HG03442 (cell line): Measurements from ENCODE around the gene SHC4.

ENCODE experiments used
- ATAC-seq: cut with Tn5 transposase; IDR thresholded peaks from one replicate; pipeline ENCODE4 v1.9.1; 2021; ENCODE audit warnings: mild to moderate bottlenecking, moderate library complexity; ENCODE audit not compliant: unreplicated experiment

The SHC4 gene

DNA sequence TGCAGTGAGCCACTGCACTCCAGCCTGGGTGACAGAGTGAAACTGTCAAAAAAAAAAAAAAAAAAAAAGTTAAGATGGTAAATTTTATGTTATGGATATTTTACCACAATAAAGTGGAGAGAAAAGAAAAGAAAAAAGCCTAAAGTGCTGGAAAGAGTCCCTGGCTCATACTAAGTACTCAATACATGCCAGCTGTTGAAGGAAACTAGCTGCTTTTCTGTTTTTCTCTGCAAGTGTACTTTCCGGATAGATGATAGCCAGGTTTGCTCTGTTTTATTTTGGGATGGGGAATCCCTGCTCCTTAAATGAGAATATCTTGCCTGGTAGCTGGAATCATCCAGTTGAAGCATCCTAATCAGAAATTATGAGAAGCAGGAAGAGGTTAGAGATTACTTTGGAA, 74.9 kb downstream of the SHC4 start:
- ATAC-seq: no peak

DNA sequence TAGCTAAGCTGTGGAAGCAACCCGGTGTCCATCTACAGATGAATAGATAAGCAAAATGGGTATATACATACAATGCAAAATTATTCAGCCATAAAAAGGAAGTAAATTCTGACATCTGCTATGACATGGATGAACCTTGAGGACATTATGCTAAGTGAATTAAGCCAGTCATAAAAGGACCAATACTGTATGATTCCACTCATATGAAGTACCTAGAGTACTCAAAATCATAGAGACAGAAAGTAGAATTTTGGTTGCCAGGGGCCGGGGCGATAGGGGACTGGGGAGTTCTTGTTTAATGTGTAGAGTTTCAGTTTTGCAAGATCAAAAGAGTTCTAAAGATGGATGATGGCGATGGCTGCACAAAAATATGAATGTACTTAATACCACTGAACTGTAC, 75.5 kb downstream of the SHC4 start:
- no peak for ATAC-seq

DNA sequence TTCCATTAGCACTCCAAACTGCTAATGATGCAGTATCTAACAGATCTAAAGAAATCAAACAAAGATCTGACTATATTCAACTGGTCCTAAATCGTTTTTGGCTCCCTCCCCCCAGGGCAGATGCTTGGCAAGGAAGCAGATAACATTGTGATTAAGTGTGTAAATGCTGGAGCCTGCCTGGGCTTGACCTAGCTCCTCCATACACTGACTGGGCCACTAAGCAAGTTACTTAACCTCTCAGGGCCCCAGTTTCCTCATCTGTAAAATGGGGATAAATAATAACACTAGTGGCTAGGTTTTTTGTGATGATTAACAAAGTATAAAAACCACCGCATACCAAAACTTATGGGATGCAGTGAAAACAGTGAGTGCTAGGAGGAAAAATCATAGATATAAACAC, 76.6 kb downstream of the SHC4 start:
- no peak for ATAC-seq

DNA sequence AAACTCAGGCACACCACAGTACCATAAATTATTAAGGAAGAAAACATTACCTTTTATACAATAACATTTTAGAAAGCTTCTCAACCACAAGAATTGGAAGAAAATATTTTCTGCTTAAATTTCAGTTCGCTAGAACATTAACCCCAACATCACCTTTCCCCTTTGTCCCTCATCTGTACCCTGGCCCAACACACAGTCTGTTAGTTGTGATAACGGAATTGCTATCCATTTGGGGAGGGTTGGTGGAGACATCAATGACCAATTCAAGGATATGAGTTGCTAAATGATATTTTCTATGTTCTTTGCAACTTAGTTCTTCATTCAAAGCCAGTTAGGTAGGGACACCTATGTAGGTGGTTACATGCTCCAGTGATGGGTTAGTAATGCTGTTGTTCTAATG, 80.0 kb downstream of the SHC4 start:
- ATAC-seq: no peak

DNA sequence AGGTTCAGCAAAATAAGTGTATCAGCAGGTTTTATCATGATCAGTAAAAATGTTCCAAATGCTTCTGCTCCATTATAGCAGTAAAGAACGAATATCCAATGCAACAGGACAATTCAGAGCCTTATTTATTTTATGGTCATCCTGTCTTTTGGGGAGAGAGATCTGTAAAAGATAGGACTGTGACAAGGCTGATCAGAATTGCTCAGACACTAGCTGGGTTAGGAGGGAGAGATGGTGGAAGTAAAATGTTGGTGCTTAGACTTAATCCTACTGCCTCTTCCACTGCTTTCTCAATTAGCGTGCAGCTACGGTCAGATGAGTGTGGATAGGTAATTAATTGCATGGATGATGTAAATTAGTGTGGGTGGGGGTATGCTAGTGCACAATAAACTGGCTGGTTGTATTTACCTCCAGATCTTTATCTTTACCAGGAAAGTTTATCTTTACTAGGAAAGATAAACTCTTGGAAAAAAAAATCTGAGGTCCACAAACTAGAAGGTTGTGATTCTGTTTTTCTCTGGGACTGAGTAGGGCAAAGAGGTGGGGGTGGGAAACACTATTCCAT, 83.6 kb downstream of the SHC4 start:
- no peak for ATAC-seq

DNA sequence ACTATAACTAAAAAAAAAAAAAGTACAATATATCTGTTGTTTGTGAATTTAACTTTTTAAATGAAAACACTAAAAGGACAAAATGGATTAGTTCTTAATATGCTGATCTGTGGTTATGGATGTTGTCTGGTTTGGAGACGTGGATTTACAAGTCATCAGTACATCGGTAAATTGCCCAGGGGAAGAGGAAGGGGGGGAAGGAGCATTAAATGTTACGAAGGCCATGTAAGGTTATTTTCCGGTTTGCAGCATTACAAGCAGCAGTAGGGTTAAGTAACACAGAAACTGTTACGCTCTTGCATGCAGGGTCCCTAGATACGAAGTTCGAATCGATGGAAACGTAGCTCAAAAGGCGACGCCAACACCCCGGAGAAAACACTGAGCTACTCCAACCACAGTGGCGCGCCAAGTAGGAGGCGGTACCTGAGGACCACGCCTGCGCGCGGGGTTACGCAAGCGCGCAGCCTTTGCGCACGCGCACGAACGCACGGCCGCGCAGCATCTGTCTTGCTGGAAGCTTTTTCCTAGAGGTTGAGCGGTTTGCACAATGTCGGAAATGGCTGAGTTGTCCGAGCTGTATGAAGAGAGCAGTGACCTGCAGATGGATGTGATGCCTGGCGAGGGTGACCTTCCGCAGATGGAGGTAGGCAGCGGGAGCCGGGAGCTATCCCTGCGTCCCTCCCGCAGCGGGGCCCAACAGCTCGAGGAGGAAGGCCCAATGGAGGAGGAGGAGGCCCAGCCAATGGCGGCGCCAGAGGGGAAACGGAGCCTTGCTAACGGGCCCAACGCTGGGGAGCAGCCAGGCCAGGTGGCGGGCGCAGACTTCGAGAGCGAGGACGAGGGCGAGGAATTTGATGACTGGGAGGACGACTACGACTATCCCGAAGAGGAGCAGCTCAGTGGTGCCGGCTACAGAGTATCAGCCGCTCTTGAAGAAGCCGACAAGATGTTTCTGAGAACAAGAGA, 85.8 kb downstream of the SHC4 start, which contains the start of gene EID1:
Gene EID1 (plus strand): TSS at position 505 of the 966 bp plus-strand sequence. CDS start 43 bp downstream, at position 548.
- peak; percentile 93 for ATAC-seq

DNA sequence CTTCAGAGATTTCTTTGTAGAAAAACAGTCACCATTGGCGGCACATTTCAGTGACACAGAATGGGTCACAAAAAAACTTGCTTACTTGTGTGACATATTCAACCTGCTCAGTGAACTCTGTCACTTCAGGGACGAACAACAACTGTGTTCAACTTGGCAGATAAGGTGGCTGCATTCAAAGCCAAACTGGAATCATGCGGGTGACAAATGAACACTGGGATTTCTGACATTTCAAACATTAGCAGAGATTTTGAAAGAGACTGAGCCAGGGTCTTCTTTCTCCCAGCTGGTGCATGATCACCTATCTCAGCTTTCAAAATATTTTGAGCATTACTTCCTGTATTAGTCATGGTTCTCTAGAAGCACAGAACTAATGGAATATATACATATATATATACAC, 87.7 kb downstream of the SHC4 start:
- ATAC-seq: no peak

DNA sequence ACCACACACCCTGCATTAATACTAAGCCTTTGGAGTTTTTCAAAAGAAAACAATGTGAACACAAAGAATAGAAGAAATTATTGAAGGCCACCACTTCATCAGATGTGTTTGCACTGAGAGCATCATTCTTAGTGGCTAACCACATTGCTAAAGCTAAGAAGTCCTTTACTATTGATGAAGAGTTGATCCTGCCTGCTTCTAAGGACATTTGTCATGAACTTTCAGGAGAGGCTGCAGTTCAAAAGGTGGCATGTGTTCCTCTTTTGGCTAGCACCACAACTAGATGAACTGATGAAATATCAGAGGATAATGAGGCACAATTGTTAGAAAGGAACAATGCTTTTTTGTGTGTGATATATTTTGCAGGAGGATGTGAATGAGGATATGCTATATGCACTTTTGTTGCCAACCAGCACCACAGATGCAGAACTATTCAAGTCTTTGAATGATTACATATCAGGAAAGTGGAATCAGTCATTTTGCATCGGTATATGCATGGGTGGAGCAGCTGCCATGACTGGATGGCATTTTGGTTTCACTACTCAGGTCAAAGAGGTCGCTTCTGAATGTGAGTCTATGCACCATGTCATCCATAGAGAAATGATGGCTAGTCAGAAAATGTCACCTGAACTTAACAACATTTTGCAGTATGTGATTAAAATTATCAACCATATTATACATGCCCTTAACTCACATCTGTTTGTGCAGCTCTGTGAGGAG, 88.3 kb downstream of the SHC4 start:
- no peak for ATAC-seq

DNA sequence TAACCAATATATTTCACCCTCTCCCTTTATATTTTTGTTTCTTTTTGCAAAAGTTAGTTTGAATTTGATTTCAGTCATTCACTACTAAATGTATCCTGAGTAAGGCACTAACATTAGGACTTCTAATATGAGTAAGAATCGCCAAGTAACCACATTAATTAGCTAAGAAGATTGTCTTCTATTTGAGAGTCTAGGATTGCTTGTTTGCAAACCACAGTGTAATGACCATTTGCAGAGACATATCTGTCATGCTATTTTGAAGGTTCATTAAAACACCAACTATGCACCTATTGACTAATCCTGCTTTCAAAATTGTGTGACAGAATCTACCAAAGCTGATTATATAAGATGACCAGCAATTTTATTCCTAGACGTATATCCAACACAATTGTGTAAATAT, 91.1 kb downstream of the SHC4 start:
- no peak for ATAC-seq

DNA sequence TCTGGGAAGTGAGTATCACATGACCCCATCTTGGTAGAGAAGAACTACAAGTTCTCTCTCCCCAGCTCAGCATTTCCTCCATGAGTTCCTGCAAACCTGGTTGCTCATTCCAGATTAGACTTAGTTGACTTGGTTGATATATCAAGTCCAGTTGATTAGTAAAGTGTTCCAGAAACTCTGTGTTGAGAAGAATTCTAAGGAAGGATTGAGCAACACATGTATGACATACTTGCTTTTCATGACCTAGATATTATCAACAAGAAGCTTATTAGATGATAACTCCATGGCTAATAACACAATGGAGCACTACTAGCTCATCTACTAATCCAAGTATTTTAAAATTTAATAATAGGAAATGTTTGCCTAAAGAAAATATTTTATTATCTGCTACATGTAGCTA, 92.2 kb downstream of the SHC4 start:
- ATAC-seq: no peak

DNA sequence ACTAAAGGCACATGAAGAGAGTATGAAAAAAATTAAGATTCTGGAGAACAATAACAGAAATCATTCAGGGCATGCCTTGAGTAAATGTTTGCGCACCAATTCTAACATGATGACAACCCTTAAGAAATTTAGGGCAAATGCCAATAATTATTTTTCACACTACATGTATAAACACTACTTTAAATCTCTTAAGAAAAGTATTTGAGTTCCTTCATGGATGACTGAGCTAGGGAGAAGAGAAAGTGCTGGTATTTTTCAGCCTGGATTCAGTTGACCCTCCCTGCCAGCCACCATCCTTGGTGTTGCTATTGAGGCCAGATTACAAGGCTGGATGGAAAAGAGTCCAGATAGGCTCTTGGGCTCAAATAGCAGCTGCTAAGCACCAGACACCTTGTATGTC, 93.8 kb downstream of the SHC4 start:
- no peak for ATAC-seq

DNA sequence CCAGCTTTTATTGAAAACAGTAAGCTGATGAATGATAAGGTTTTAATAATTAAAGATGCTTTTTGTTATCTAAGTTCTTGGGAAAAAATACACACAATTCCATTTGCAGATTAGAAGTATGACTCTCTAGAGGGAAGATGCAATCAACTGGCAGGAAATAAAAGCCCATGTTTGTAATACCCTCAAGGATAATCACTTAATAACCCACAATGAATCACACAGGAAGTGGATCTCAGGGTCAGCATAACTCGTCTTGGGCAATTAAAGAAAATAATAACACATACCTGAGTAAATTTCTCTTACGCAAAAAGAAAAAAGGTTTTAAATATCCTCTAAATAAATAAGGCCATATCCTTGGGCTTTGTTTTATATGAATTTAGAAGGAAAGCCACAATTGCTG, 95.2 kb downstream of the SHC4 start:
- ATAC-seq: no peak

DNA sequence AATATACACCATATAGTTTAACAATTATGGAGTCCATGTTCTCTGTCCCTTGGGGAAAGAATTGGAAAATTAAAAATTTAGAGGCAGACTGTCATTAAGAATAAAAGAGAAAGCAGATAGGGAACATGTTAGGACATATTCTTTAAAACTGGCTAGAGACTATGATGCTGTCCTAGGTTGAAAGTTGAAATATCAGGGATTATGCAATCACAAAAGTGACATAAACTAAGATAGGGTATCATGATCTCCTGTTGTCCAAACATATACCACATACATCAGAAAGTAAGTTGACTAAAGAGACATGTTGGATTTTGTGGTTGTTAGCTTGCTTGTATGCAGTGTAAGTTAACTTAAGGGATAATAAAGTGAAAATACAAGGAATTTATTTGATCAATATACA, 95.7 kb downstream of the SHC4 start:
- no peak for ATAC-seq

DNA sequence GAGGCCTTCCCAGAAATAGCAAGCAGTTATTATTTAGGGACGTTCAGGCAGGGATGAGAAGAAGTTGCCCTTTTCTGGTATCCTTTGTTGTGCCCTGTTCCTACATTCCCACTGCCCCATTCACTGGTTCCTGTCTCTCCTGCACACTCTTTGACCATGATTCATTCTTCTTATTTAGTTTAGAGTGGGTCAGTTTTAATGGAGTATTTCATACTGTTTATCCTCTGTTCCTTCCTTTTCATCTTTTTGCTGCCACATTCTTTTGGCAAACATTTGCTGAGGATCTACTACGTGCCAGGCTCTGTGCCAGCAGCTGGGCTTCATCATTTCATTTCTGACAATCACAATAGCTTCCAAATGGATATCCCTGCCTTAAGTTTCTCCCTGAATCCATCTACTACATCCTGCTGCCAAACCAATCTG, 97.6 kb downstream of the SHC4 start:
- ATAC-seq: no peak

DNA sequence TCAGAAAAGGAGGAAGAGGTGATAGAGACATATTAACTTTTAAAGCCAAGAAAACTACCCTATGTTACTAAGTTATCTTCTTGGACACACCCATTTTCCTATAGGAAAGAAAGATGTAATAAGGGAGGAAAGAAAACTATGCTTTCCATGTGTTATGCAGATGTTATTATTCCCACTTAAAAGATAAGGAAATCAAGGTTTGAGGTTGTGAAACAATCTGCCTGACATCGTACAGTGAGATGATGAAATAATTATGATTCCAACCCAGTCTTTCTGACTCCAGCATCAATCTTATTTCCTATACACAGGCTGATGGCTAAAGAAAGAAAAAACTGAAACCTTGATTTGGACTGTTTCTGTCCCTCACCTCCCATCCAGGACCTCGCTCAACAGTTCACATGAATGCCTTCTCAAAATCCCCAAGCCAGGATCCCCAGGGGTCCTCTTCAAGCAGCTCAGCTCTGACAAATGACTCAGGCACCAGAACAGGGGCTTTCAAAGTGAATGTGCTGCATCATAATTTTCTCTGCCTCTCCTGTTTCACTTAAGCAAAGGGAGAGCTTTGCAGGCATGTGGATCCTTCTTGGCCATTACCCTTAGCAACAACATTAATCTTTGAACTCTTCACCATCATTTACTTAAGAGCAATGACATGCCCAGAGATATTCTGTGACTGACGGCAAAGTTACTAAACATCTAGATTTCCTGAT, 98.2 kb downstream of the SHC4 start:
- ATAC-seq: no peak

DNA sequence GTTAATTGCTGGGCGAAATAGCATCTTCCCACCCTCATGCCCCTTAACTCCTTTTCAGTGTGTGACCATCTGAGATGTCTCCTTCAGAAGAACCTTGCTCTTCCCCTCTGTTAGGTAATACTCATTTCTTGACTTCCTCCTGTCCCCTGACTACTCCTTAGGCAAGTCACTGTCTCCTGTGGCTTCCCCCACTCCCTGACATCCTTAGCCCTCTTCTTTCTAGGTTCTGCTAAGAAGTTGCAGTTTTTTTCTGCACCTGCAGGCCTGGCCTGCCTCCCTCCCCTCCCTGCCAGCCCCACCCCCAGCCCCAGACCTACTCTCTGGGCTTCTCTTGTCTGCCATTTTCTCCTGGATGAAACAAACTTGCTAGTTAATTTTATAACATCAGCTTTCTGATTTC, 101.0 kb downstream of the SHC4 start:
- no peak for ATAC-seq

DNA sequence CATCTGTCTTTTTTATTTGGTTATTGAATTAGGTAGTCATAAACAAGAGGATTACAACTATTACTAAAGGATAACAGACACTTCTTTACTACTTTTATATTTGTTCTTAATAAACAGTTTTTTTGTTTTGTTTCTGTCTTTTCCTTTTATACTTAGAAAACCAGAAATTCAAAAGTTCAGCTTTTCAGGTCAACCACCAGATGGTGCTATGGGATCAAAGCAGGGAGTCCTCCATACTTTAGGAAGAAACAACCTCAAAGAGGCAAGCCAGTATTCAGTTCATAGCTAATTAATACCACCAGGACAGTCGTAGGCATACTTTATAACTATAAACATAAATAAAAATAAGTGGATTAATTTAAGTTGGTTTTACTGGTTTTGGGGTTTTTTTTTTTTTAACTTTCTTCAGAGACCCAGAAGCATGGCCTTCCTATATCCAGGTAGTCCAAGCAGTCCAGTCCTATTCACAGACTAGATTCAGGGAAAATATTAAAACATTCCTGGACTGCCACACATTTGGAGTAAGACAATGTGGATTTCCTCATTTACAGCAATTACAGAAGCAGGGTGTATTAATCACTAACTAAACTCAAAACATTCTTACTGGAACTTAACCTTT, 101.8 kb downstream of the SHC4 start:
- peak; percentile 56 for ATAC-seq

DNA sequence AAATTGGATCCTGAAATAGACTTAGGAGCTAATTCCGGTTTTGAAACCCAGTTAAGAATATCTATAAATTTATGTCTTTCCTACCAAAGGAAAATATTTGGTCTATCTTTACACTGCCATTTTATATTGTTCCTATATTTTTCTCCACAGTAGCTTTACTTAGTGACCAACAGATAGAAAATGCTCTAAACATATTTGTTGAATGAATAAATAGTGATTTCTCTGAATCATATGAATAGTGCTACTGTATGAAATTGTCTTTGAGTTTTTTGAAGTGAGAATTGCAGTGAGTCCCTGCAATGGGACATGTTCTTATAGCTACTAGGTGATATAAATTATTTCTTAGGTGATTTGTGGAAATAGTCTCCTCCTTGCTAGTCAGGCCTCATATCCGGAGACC, 104.3 kb downstream of the SHC4 start:
- no peak for ATAC-seq

DNA sequence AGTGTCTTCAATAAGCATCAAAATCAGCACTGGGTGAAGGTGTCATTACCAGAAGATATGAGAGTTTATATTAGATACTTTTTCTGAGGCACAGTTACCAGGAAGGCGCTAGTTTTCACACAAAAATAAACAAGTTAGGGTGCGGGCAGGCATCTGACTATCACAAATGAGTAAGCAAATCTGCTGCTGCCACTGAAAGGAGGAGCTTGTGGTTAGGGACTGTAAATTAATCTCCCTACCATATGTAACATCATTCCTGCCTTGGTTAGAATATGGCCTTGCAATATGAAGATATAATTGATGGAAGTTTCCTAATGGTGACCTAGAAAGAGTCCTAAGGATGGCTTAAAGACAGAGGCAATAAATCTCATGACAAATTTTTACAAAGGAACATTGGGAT, 105.3 kb downstream of the SHC4 start:
- no peak for ATAC-seq

DNA sequence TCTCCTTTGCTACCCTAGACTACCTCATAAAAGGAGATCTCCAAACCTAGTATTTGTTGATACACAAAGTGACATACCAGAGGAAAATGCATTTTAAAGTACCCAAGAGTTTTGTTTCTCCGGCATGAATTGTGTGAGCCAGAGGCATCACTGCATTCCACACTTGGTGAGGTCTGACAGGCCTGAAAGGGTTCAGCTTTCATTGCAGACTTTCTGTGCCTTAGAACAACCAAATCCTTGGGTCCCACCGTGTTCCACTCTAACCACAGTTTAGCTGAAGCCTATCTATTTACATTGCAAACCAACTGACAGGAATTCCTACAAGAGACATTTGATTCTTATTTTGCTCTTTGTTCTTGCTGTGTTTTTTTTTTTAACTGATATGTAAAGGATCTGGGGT, 106.8 kb downstream of the SHC4 start:
- no peak for ATAC-seq
